22Rv1 (cell line): ENCODE data around the gene LMAN2.

ENCODE experiments used
- CTCF ChIP-seq: fragments of 450-650 bp; IDR thresholded peaks from 2 replicates; pipeline ENCODE4 v1.5.1; 2017; ENCODE audit warnings: mild to moderate bottlenecking
- ZFX ChIP-seq: fragments of 450-650 bp; IDR thresholded peaks from 2 replicates; pipeline ENCODE4 v1.6.1; 2017; ENCODE audit warnings: antibody characterized with exemption, borderline replicate concordance

- TF ChIP-seq CTCF (no peak), ZFX (no peak)
These were observed 56.8 kb downstream of the LMAN2 start for GRCh38 chr5:177294632-177295031.
